Activated gamma-delta T cell treated with anti-CD3 and anti-CD28 coated beads, Interleukin-2, amount 50 U/mL, for 16 hours (primary cell): ENCODE measurements around the gene C6orf47.

Experiments used
- DNase-seq: peaks from one replicate; pipeline ENCODE4 v3.0.0-alpha.2; 2020; ENCODE audit warnings: low read depth

Gene C6orf47

GRCh38 chr6:31687860-31688693 lies 27.5 kb upstream of the C6orf47 start:
- no peak for DNase-seq

DNA sequence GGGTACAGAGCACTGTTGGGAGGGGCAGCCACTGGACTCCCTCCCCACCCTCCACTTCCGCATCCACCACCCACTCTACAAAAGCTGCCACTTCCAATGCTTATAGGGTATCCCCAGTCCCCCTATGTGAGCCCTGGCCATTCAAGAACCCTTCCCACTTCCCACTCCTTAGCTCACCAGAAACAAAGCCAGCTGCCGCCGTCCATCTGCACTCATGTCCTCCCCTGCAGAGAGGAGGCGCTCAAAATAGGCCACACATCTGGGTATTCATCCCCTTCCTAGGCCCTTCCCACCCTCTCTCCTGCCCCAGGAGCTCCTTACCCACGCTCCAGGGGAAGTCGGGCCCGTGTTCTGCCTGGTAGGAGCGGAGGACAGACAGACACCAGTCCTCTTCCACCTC lies 26.7 kb upstream of the C6orf47 start:
- DNase-seq, result no peak

GRCh38 chr6:31686483-31686882 lies 25.9 kb upstream of the C6orf47 start:
- DNase-seq, result no peak

DNA sequence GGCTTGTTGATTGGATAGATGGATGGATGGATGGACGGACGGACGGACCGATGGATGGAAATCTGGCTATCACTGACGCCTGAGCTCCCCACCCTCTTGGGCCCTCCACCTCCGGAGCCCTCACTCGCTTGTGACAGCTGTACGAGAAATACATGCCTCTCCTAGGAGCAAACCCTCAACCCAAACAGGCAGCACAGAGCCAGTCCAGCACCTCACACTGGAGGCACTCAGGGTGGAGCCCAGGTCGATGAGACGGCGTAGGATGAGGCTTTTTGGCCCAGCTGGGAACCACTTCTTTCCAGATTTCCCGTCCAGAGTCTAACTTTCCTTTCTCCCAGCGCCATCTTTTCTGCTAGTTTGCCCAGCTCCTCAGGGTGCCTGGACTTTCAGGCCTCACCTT lies 23.0 kb upstream of the C6orf47 start:
- no peak for DNase-seq

DNA sequence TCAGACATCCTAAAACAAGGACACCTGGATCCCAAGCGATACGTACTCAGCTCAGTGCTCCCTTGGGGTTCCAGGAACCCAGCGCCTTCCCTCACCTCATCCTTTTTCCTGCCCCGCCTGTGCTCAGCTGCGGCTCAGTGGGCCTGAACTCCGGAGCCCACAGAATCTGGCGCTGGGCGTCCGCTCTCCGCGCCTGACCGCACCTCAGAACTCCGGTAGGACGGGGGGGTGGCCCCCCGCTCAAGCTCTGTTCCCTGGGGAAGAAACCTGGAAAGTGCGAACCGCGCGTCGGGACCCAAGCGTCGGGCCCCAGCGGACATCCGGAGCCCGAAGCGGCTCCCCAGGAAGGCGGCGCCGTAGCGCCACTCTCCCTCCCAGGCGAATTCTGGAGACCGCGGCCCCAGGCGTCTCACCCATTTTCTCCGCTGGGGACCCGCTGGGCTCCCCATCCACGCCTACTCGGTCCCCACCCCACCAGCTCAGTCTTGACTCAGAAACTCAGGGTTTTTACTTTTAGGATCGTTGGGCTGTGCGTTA lies 20.6 kb upstream of the C6orf47 start:
- DNase-seq, result no peak

- peak; percentile 45 for DNase-seq
Observed at GRCh38 chr6:31680226-31681134, 19.9 kb upstream of the C6orf47 start, which contains the start of gene LY6G5C. TSS of gene LY6G5C (minus strand) at chr6:31681067. CDS start at chr6:31680373, 694 bp downstream.

DNA sequence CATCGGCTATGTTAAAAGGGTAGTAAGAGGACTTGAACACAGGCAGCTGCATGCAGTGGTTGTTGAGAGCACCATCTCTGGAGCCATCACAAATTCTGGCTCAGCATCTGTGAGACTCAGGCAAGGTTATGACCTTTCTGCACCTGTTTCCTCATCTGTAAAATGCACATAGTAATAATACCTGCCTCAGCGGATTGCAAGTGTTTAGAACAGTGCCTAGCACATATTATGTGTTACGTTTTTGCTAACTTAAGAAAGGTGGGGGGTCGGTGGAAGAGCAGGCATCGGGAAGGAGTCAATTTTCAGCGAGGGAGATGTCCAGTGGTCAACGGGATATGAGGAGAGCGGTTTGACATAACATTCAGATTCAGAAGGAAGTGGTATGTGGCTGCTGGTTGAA lies 17.4 kb upstream of the C6orf47 start:
- DNase-seq, result no peak

DNA sequence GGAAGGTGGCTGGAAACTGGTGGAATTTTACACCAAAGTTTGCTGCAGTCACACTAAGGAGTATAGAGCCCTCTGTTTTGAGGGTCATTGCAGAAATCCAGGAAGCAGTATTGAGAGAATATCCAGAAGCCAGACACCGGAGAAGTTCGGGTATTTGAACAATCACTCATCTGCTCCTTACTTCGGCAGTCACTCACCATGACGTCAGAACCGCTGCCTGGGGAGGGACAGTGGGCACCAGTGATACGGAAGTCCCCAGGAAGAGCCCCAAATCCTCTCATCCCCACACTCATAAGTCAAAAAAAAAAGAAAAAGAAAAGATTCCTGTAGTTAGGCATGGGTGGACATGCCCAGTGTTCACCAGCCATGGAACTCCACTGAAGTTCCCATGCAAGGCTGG lies 16.3 kb upstream of the C6orf47 start:
- DNase-seq, result no peak

GRCh38 chr6:31676322-31676903 lies 15.8 kb upstream of the C6orf47 start:
- no peak for DNase-seq

- DNase-seq, result no peak
Observed at GRCh38 chr6:31669676-31670075, 9.1 kb upstream of the C6orf47 start, which contains the start of gene LY6G5B. TSS of gene LY6G5B (plus strand) at chr6:31669976. CDS start at chr6:31670951, 975 bp downstream.

DNA sequence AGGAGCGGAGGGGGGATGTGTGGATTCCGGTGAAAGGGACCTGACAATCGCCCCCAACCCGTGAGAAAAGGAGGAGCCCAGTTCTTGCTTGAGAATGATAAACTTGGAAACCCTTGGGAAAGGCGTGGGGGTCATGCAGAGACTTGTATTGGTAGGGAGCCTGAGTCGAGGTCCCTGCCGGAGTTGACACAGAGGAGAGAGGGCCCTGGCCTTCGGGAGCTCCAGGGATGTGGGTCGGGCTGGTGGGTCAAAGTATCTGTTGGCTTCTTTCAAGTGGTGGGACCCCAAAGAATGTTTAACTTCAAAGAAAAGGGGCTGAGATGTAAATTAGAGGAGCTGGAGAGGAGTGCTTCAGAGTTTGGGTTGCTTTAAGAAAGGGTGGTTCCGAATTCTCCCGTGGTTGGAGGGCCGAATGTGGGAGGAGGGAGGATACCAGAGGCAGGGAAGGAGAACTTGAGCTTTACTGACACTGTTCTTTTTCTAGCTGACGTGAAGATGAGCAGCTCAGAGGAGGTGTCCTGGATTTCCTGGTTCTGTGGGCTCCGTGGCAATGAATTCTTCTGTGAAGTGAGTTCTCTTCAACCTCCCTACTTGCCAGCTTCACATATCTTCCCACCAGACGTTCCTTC lies 5.9 kb upstream of the C6orf47 start:
- no peak for DNase-seq

DNA sequence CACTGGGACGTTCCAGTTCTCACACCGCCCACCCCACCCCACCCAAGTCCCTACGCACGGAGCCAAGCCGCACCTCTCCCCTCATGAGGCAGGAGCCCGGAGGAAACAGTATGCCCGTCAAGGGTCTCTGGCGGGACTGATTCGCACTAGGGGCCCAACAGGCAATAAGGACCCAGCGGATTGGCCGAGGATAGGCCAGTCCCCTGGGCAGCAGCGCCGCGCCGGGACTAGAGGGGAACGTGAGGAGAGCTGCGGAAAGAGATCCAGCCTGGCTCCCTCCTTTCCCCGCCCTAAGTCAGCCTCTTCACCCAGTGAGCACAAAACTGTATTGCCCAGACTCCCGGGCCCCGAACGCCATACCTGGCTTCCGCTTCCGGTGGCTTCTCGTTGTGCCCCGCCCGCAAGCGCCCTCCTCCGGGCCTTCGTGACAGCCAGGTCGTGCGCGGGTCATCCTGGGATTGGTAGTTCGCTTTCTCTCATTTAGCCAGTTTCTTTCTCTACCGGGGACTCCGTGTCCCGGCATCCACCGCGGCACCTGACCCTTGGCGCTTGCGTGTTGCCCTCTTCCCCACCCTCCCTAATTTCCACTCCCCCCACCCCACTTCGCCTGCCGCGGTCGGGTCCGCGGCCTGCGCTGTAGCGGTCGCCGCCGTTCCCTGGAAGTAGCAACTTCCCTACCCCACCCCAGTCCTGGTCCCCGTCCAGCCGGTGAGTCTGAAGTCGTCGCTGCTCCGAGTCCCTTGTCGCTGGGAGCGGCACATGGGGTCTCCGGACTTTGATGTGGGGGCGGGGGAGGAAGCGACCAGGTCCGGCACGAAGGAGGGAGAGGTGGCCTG lies 5.1 kb upstream of the C6orf47 start, which contains the start of gene CSNK2B:
CSNK2B (plus strand) TSS at position 580 of the 836 bp plus-strand sequence. CDS start 752 bp downstream, outside the sequence.
- peak; percentile 97 for DNase-seq

DNA sequence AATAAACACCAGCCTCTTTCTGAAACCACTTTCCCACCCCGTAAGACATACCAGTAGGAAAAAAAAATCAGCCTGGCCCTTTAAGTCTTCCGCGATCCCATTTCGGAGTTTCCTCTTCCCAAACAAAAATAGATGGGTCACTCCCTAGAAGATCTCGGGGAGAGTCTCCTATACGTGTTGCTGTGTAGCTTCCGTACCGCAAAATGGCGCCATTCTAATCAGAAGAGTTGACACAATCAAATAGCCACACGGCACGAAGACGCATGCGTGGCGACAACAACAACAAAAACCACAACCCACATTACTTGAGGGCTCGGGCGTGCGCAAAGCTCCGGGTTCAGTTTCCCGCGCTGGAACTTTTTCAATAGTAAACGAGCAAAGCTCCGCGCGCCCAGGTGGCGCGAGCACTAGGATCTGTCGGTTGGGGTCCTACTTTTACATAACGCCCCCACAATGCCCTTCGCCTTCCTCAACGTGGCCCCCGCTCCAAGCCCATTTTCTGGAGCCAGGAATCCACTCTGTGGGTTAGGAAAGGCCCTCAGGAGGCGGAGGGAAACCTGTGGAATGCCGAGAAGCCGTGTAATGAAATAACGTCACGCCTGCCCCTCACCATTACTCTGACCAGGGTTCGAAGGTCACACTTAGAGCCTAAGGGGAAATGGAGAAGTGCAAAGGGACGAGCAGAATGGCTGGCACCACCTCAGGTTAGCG lies 4.4 kb upstream of the C6orf47 start, which contains the start of gene GPANK1:
GPANK1 (minus strand) TSS at position 208 of the 711 bp plus-strand sequence. CDS start 519 bp downstream, outside the sequence.
- peak; percentile 85 for DNase-seq

GRCh38 chr6:31663961-31664789 lies 3.6 kb upstream of the C6orf47 start:
- DNase-seq, result no peak

DNA sequence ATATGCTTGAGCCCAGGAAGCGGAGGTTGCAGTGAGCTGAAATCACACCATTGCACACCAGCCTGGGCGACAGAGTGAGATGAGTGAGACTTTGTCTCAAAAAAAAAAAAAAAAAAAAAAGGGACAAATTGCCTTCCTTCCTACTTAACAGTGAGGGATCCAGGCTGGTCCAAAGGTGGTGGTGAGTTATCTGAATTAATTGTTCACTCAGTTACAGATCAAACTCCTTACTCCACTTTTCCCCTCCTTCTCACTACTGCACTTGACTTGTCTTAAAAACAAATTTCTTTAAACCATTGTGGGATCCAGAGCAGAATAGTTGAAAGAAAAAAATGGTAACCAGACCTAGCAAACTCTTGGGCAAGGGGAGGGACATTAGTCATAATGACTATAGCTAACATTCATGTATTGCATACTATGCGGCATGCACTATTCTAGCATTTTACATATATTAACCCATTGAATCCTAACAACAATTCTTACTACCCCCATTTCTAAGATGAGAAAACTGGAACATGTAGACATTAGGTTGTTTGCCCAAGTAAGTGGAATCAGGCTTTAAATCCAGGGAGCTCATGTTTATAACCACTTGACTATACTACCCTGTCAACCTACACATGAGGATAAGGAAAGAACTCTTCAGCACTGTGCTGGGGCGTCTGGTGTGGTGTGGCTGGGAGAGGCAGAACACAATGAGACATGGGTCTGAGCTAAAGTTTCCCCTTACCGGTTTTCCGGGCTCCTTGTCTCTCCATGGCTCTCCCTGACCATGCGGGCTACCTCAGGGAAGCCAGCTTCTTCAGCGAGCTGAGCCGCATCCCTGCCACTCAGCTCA lies 2.8 kb upstream of the C6orf47 start:
- no peak for DNase-seq

DNA sequence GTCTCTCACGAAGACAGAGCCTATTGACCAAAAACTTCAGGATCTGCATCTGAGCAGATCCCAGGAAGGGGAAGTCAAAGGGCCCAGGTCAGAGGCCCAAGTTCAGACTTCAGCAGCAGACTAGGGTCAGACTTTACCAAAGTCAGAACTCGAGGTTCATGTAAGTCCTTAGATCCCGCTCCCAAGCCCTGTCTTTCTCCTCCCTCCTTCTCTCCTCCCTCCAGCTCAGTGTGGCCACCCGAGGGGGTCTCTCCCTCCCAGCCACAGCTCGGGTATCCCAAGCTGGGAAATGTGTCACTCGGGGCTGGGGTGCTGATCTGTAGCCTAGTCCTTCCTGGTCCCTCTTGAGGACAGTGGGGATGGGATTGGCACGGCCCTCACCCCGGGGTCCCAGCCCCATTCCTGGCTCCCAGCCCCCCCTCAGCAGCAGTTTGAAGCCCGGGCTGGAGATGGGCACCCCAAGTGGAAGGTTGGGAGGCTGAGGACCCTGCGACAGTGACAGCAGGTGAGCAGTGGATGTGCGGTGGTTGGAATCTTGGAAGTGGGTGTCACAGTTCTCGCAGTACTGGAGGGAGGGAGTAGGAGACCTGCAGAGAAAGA lies 1.6 kb upstream of the C6orf47 start:
- DNase-seq, result no peak
